ENCODE data around the gene CDH20.

Gene CDH20

DNA sequence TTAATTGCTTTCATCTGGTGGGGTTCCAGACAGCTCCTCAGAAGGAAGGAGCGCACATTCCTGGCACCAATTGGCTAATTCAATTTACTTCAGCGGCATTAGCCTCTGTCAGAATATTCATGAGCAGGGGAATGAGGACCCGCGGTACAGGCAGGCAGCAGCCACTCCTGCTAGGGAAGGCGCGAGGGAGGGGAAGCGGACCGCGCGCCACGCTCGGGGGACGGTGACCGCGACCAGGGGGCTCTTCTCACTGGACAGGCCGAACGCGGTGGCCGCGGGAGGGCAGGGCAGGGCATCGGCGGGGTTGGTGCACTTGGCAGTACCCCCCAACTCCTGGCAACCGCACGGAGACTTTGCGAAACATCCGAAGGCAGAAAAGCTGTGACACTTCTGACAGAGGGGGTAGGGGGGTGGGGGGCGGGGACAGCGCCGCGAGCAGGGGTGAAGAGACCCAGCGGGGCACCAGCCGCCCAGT is at the start of gene CDH20:
CDH20 (plus strand) TSS at position 160 of the 475 bp plus-strand sequence.
- Mint-ChIP-seq H3K4me3 (no peak within 1 kb of the TSS), H3K27me3 (peaks cover 30% of the 10 kb centered on the region), H3K4me1 (no peaks in the 10 kb centered on the region), H3K27ac (no peak within 1 kb of the TSS), H3K36me3 (no peaks in the 10 kb centered on the region), H3K9me3 (no peaks in the 10 kb centered on the region)
- no peak for DNase-seq
- CTCF ChIA-PET: no interaction called here

DNA sequence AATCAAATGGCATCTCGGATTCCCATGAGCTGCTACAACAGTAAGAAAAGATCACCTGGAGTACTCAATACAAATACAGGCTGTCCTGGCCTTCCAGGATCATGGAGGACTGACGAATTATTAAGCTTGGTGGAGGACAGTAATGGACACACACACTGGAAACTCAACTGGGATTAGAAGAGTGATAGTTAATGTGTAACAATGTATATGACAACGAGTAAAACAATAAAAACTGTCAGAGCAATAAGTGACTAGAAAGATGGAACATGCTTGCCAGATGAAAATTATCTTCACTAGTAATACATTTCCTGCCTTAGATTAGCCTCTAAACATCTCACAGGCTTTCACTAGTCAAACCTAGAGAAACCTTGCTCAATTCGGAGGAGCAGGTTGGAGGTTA is 49.2 kb upstream of the CDH20 start:
- DNase-seq: no peak
- no peak overlapping the region for H3K4me3 Mint-ChIP-seq
- no peak overlapping the region for H3K27ac Mint-ChIP-seq
- H3K27me3 Mint-ChIP-seq: no peaks in the 10 kb centered on the region
- H3K36me3 Mint-ChIP-seq: no peaks in the 10 kb centered on the region
- peaks cover 7% of the 10 kb centered on the region for H3K9me3 Mint-ChIP-seq
- CTCF ChIA-PET: no interaction called here
- no peaks in the 10 kb centered on the region for H3K4me1 Mint-ChIP-seq

DNA sequence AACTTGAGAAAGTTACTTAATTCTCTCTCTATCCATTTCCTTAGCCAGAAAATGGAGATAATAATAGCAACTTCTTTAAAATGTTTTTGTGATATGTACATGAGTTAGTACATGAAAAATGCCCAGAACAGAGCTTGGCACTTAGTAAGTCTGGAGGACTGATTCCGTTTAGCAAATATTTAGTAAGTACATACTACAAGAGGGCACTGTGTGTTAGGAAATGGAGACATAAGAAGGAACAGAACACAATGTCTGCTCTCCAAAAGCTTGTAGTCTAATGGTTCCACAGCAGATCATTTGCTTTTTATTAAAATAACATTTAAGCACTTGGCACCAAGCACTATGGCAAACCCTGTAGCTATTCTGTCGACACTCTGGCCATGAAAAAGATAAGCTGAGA is 47.5 kb upstream of the CDH20 start:
- Mint-ChIP-seq H3K4me1 (no peaks in the 10 kb centered on the region), H3K4me3 (no peak overlapping the region), H3K36me3 (no peaks in the 10 kb centered on the region), H3K27me3 (no peaks in the 10 kb centered on the region), H3K27ac (no peak overlapping the region), H3K9me3 (peaks cover 7% of the 10 kb centered on the region)
- no peak for DNase-seq
- CTCF ChIA-PET: no interaction called here

DNA sequence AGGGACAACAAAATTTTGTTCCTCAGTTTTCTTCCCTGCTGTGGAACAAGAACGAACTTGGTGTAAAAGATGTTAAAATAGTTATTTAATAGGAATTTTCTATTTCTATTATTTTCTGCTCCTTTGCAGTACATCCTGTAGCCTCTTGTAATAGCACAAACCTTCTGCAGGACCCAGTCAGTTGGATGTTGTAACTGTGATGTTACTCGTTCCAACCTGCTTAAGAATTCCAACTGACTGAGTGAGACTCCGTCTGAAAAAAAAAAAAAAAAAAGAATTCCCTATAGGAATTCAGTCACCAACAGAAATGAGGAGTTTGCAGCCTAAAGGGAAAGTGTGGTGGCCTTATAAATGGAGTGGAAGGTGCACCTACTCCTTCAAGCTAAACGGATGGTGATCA is 46.4 kb upstream of the CDH20 start:
- Mint-ChIP-seq H3K27me3 (no peaks in the 10 kb centered on the region), H3K36me3 (no peaks in the 10 kb centered on the region), H3K27ac (no peak overlapping the region), H3K4me3 (no peak overlapping the region), H3K4me1 (no peaks in the 10 kb centered on the region), H3K9me3 (peaks cover 2% of the 10 kb centered on the region)
- no peak for DNase-seq
- CTCF ChIA-PET: no interaction called here

DNA sequence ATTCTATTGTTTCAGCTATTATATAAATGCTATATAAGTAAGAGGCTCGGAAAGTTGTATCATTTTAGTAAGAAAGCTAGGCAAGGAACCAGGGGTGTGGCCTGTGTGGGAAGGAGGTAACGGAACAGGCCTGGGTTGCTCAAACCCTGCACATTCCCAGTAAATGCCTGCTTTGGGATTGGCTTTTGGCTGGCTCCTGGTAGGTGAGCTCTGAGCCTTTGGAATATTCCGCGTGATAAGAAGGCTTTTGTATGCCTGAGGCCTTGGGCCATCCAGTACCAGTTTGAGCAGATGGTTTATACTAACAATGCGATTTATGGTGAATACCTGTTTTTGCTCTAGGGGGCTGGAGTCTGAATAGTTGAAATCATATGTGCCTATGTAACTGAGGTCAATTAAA is 42.6 kb upstream of the CDH20 start:
- H3K9me3 Mint-ChIP-seq: no peaks in the 10 kb centered on the region
- H3K4me1 Mint-ChIP-seq: no peaks in the 10 kb centered on the region
- no peak overlapping the region for H3K27ac Mint-ChIP-seq
- no peak overlapping the region for H3K4me3 Mint-ChIP-seq
- CTCF ChIA-PET: no interaction called here
- H3K27me3 Mint-ChIP-seq: no peaks in the 10 kb centered on the region
- H3K36me3 Mint-ChIP-seq: no peaks in the 10 kb centered on the region
- no peak for DNase-seq

DNA sequence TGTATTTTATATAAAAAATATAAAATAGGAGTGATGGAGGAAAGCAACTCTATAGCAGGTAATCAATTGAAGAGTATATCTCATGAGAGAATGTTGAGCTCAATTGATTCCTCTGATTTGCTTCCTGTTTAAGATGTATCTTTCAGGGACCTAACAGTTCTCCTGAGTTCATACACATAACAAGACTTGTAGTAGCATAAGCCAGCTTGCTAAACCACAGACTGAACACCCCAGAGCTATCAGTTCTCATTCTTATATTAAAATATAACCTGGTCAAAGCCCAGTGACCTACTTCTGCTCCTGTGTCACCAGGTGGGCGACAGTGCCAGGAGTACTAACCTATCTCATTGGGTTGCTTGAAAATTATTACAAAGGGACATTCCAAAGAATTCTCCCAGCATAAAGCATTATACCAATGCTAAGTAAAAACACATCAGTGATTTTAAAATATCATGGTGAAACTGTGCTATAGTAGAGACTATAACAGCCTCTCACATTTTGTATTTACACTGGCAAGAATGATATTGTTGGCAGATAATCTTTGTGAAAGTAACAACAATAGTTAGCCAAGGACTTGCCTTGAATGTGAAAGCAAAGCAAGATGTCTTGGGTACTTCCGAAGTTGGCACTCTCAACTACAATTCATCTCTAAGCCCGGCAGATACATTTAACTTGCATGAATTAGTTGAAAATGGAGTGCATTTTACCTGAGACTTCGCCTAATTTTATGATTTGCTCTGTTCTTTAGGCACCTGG is 40.8 kb upstream of the CDH20 start:
- Mint-ChIP-seq H3K4me1 (no peaks in the 10 kb centered on the region), H3K36me3 (no peaks in the 10 kb centered on the region), H3K9me3 (no peaks in the 10 kb centered on the region), H3K27me3 (no peaks in the 10 kb centered on the region), H3K27ac (no peak overlapping the region), H3K4me3 (no peak overlapping the region)
- DNase-seq: no peak
- CTCF ChIA-PET: interaction anchor here (1.4 kb wide), 1 partner anchor 30 kb away, joined by 3 read pairs; no protein-coding TSS in a partner anchor

DNA sequence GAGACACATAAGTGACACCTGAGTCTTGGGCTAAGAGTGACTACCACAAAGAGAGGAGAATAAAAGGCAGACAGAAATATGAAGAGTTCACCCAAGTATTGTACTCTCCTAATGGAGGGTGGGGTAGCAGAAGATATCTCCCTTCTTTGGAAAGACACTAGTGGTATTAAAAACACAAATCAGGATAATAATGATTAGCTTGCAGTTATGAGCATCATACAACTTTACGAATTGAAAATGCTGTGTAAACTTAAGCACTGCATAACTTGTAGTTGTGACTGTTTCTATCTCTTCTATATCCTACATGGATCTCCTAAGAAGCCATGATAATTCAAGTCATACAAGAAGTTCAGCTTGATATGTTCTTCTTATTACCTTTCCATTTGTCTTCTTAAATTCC is 38.1 kb upstream of the CDH20 start:
- CTCF ChIA-PET: interaction anchor here (1.2 kb wide), 1 partner anchor 26 kb away, joined by 3 read pairs; no protein-coding TSS in a partner anchor

DNA sequence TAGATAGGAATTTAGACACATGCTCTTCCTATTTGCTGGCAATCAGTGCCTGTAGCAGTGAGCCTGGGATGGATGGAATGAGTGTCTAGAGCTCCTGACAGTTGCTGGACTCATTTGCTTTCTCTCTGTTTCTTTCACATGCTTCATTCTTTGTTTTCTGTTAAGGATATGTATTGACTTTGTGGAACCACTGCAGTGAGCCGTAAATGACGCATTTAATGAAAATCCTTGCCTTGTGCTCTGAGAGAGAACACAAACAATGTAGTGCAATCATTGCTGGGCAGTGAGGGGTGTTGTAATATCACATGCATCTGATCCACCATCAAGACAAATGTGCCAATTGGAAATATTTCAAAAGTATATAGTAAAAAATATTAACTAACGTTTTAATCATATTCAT is 25.2 kb upstream of the CDH20 start:
- Mint-ChIP-seq H3K27ac (no peak overlapping the region), H3K4me1 (no peaks in the 10 kb centered on the region), H3K9me3 (no peaks in the 10 kb centered on the region), H3K4me3 (no peak overlapping the region), H3K36me3 (no peaks in the 10 kb centered on the region), H3K27me3 (no peaks in the 10 kb centered on the region)
- CTCF ChIA-PET: interaction anchor here (0.7 kb wide), 1 partner anchor 14 kb away, joined by 3 read pairs; no protein-coding TSS in a partner anchor
- DNase-seq: no peak

More for the DNA sequence above, 38.1 kb upstream of the CDH20 start:
- Mint-ChIP-seq H3K9me3 (no peaks in the 10 kb centered on the region), H3K4me1 (no peaks in the 10 kb centered on the region), H3K27me3 (no peaks in the 10 kb centered on the region), H3K36me3 (no peaks in the 10 kb centered on the region), H3K27ac (no peak overlapping the region), H3K4me3 (no peak overlapping the region)
- no peak for DNase-seq

DNA sequence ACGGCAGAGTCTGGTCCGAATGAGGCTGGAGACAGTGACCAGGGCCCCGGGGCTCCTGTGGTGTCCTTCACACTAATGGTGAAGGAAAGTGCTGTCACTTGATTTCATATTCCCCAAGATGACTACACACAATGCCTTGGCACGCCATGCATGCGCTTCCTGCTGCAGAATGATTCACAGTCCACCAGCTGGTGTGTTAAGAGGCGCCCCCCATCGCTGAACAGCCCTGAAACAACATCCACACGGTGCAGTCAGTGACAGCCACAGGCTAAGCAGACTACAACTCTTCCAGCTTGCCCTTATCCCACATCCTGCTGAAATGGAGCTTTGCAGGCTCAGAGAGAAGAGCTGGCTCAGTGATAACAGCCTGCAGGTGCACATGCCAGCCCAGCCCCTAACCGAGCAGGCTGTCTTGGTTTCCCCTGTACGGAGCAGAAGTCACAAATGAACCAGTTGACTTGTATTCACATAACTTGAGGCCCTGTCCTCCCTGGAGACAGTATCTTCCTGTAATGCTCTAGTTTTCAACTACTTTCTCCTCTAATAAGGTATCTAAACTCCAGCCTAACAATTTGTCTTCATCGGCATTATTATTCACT is 24.3 kb upstream of the CDH20 start:
- Mint-ChIP-seq H3K4me1 (no peaks in the 10 kb centered on the region), H3K27me3 (no peaks in the 10 kb centered on the region), H3K36me3 (no peaks in the 10 kb centered on the region), H3K27ac (no peak overlapping the region), H3K4me3 (no peak overlapping the region), H3K9me3 (no peaks in the 10 kb centered on the region)
- DNase-seq: no peak
- CTCF ChIA-PET: no interaction called here

DNA sequence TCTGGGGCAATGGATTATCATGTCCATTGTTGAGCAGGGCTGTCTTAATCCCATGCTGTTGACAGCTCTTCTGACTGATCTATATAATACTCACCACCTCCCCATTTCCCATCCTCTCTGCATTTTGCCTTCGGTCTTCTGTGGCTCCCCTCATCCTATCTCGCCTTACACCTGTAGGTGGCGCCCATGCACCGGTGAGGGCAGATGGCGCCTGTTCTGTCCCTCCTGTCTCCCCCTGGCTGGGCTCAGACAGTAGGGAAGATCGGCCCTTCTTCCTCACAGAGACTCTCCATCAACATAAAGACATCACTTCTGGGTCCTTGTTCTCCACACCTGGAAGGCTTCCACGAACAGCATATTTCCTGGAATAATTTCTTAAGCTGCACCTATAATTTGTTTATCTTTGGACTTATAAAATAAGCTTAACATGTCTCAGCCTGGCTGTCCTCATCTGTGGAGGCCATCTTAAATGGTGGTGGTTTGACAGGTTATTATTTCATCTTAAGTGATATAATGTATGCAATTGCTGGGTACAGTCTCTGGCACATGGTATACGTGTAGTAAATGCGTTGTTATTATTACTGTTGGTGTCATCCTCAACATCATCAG is 10.9 kb upstream of the CDH20 start:
- DNase-seq: peak; percentile 42
- CTCF ChIA-PET: interaction anchor here (0.6 to 2.1 kb wide), 10 partner anchors 14 to 1514 kb away, joined by 3 to 17 read pairs (median 4); no protein-coding TSS in a partner anchor
- Mint-ChIP-seq H3K9me3 (no peaks in the 10 kb centered on the region), H3K27ac (no peak overlapping the region), H3K4me1 (no peaks in the 10 kb centered on the region), H3K27me3 (no peaks in the 10 kb centered on the region), H3K4me3 (no peak overlapping the region), H3K36me3 (no peaks in the 10 kb centered on the region)

DNA sequence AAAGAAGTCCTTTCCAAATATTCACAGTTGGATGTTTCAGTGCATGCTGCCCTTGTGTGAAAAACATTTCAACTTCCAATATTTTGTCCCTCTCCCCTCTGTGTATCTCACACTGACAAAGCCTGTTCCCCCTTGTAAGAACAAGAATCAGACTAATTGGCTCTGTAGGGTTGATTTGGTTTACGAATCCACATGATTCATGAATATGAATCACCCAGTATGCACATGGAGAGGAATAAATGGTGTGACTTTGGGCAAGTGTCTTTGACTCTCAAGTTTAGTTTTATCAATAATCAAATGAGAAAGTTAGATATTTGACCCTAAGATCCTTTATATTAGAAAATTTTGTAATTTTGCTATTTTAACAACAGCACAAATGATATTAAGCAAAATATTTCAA is 9.3 kb upstream of the CDH20 start:
- CTCF ChIA-PET: interaction anchor here (1.4 kb wide), 1 partner anchor 178 kb away, joined by 4 read pairs; no protein-coding TSS in a partner anchor
- DNase-seq: no peak
- Mint-ChIP-seq H3K9me3 (no peaks in the 10 kb centered on the region), H3K27me3 (no peaks in the 10 kb centered on the region), H3K4me1 (no peaks in the 10 kb centered on the region), H3K36me3 (no peaks in the 10 kb centered on the region), H3K27ac (no peak overlapping the region), H3K4me3 (no peak overlapping the region)

DNA sequence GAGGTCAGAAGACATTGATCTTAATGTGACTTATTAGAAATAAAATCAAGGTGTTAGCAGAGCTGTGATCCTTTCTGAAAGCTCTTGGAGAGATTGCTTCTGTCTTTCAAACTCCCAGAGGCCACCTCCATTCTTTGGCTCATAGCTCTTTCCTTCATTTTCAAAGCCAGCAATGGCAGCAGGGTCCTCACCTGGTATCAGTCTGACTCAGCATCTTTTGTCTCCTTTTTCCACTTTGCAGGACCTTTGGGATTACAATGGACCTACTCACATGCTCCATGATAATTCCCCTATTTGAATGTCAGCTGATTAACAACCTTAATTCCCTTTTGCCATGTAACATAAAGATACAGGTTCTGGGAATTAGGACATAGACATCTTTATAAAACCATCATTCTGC is 6.8 kb upstream of the CDH20 start:
- CTCF ChIA-PET: no interaction called here
- Mint-ChIP-seq H3K4me1 (no peaks in the 10 kb centered on the region), H3K27ac (no peak overlapping the region)

DNA sequence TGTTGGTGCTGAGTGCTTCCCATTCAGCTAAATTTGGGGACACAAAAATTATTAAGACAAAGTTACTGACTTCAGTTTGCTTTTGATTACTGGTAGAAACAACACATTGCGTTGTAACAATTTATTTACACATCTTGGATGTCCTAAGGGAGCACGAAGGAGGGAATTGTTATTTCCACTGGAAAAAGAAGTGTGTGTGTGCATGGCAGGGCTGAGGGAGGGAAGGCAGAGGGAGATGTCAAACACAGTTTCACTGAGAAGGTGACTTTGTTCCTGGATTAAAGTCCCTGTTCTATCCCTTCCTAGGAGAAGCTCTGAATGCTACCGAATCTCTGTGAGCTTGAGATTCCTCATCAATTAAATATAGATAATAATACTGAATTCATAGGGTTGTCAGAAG is 3.8 kb upstream of the CDH20 start:
- H3K36me3 Mint-ChIP-seq: no peaks in the 10 kb centered on the region
- DNase-seq: no peak
- no peaks in the 10 kb centered on the region for H3K4me1 Mint-ChIP-seq
- H3K9me3 Mint-ChIP-seq: no peaks in the 10 kb centered on the region
- CTCF ChIA-PET: no interaction called here
- H3K4me3 Mint-ChIP-seq: no peak overlapping the region
- peaks cover 19% of the 10 kb centered on the region for H3K27me3 Mint-ChIP-seq
- no peak overlapping the region for H3K27ac Mint-ChIP-seq

More for the DNA sequence above, 6.8 kb upstream of the CDH20 start:
- no peak for DNase-seq
- no peaks in the 10 kb centered on the region for H3K36me3 Mint-ChIP-seq
- H3K9me3 Mint-ChIP-seq: no peaks in the 10 kb centered on the region
- H3K4me3 Mint-ChIP-seq: no peak overlapping the region
- H3K27me3 Mint-ChIP-seq: no peaks in the 10 kb centered on the region

DNA sequence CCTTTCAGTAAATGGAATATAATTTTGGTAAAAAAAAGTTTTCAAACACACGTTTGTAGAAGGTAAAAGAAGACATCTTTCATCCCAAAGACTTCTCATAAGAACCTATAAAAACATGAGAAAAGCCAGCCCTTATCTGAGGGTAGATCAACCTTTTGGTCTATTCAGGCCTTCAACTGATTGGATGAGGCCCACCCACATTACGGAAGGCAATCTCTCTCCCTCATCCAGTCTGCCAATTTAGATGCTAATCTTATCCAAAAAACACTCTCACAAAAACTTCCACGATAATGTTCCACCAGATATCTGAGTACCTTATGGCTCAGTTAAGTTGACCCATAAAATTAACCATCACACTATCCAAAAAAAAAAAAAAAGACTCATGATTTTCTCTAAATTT is 2.2 kb upstream of the CDH20 start:
- CTCF ChIA-PET: no interaction called here
- Mint-ChIP-seq H3K4me3 (no peak overlapping the region), H3K4me1 (no peaks in the 10 kb centered on the region), H3K27me3 (peaks cover 30% of the 10 kb centered on the region), H3K9me3 (no peaks in the 10 kb centered on the region), H3K27ac (no peak overlapping the region), H3K36me3 (no peaks in the 10 kb centered on the region)
- no peak for DNase-seq
